Posterior vena cava (tissue), 2 donors: Measurements from ENCODE around the gene SORBS2. TPM values are rescaled to one million over a fixed set of nuclear protein-coding genes. Genes with fewer than 3 reads are reported as not detected.

ENCODE experiments used
- DNase-seq: peaks from one replicate; pipeline ENCODE4 v3.0.0-alpha.2; 2020; ENCODE audit warnings: low spot score
- intact Hi-C, 2 donors: fragments of 100-400 bp; cut with DNase I; formaldehyde crosslinking; loops; one replicate each; pipeline versions ENCODE4 v1.14.1 to v1.14.2; 2022 to 2023
- total RNA-seq, 2 donors: library from RNA; stranded (reverse); fragmentation: NEBNext Ultra II Directional; extraction: Animal tissue kit (Norgen Biotek cat#: 25700); gene quantifications; one replicate each; pipeline ENCODE4 v1.2.1, GENCODE V29; 2021
- donor health status: DM: yes; HTN: yes; CAD: no.
- donor health status: DM: yes; HTN: yes; CAD: no.

Gene SORBS2
- total RNA-seq, 2 donors from 2014 or later = 139 to 166 TPM

DNA sequence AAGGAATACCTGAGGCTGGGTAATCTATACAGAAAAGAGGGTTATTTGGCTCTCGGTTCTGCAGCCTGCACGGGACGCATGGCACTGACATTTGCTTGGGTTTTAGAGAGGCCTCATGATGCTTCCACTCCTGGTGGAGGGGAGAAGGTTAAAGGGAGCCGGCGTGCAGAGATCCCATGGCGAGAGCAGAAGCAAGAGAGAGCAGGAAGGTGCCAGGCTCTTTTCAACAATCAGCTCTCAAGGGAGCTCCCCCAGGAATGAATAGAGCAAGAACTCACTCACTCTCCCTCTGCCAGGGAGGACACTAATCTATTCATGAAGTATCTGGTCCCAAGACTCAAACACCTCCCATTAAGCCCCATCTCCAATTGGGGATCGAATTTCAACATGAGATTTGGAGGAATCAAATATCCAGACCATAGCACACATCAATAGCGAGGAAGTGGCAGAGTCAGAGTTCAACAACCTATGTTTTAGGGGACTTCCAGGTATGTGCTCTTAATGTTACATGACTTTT lies 109.8 kb downstream of the SORBS2 start:
- DNase-seq = no peak
- intact Hi-C loops = no loop called here

DNA sequence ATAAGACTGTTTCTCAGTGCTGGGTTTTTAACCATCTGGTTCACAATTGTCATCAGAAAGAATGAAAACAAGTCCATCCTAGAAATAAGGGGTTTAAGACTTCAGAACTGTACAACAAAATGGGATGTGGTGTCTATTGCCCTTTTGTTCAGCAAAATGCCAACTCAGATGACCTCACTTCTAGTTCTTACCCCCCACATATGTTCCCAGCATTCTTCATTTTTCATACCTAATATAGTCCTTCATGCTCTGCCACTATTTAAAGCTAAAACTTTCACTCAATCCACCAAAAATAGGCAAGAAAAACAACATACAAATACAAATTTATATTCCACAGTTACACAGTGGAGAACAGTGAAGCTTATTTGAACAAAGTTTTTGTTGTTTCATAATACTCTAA lies 111.4 kb downstream of the SORBS2 start:
- intact Hi-C loops = no loop called here
- DNase-seq = no peak

DNA sequence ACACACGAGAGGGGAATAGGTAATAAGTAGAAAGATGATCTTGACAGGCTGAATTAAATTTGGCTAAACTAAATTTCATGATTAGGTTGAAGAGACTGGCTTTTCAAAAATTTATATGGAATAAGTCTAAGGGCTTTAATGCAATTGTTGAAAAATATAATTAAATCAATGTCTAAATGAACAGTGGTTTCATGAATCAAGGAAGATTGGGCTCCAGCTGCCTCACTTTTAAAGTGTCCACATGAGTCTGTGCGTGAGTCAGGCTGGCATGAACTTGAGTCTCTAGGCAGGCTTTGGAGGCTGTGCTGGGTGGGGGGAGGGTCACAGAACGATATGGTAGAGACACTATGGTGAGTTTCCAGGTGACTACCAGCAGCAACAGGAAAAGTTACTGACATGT lies 111.9 kb downstream of the SORBS2 start:
- no peak for DNase-seq
- intact Hi-C loops = no loop called here

DNA sequence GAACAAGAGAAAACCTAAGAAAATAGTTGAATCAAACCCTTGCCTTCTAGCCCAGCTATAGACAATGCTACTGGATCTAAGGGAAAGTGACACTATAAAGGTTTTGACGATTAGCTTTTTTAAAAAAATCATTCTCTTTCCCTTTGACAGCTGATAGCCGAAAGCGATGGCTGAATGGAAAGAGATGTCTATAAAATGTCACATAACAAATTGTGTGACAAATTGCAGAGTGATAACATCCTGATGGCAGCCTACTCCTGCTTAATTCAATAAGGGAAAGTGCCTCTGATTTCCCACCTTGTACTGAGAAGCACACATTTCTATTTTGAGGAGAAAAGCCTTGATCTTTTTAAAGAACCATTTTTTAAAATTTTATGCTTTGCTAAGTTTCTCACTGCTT lies 114.5 kb downstream of the SORBS2 start:
- intact Hi-C loops = no loop called here
- DNase-seq = no peak

DNA sequence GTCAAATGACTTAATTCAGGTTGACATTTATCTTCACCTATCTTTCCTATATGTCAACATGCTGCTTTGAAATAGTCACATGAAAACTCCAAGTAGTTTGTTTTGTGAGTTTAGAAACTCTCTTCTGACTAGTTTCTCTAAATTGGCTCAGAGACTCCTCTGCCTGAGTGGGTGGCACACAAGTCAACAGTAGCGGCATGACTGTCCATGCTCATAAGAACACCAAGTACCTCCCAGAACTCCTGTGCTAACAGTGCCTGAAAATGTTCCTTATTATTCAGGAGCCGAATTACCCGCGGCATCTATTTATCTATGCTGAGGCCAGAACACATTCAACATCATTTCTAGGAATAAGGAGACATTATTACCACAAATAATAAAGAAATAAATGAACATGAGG lies 116.3 kb downstream of the SORBS2 start:
- no peak for DNase-seq
- intact Hi-C loops = no loop called here

DNA sequence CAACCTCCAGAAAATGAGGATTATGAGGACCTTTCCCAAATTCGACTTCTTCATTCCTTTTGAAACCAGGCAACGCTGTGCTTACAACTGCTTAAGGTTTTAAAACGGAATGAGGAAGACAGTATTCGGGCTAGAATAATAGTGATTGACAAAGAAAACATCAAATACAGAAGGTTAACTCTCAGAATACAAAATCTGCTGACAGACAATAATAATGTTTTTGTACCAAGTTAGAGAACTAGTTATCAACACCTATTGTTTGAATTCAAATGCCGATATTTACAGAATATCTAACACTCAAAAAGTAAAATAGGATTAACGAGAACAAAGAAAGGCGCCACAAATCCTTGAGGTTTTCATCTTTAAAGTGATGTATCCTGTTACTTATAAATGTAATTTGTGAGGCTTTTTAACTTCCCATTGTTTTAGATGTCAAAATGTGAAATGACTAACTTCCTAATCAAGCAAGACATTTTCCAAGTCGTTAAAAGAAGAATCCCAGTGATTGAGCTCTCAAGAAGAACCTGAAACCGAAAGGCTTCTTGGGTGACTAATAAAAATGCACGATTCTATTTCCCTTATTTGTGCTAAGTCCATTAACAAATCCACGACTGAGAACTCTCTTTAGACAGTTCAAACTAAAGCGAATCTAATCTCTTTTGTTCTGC lies 118.3 kb downstream of the SORBS2 start:
- intact Hi-C loops = no loop called here
- DNase-seq = no peak

DNA sequence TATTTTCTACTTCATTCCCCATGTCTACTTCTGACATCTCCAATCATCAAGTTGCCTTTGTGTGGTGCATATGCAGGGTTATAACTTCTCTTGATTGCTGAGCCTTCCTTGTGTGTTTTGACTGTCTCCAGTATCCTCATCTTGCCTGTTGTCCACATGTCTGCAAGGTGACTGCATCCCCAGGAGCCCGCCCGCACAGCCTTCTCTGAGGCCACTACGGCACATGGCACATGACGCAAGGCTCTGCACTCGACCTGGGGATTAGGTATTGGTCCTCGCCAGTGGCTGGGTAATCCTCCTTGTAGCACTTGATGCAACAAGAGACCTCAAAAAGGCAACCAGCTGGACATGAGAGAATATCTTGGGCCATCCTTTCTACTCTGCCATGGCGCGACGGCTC lies 122.6 kb downstream of the SORBS2 start:
- no peak for DNase-seq
- intact Hi-C loops = no loop called here

DNA sequence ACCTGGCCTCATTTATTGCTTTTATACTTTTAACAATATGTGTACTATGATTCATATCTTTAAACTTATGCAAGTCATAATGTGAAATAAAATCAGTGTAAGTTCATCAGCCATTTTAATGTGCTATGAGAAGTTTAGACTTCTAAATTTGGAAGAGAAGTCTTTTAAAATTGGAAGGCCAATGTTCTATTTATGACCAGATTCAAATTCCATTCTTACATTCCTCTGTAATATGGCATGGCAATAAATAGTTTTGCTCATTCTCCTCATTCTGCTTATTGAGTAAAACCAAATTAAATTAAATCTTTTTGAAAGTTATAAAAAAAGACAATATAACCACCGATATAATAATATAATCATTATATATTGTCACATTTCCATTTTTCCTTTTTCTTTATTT lies 126.2 kb downstream of the SORBS2 start:
- intact Hi-C loops = no loop called here
- DNase-seq = no peak

DNA sequence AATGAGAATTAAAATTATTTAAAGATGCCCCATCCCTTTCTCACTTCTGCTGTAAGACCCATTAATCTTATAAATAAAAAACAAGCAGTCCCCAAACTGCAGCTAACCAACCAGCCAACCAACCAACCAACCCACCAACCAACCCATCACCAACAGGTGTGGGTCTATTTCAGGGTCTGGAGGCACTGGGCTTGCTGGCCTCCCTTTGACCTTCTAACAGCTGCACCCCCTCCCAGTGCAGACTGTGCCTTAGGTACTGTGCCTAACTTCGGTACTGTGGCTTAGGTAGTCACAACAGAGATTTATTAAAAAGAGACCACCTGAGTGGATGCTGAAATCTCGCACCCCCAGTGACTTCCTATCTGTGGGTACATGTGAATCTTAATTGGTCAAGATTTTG lies 128.1 kb downstream of the SORBS2 start:
- DNase-seq = no peak
- intact Hi-C loops = no loop called here

DNA sequence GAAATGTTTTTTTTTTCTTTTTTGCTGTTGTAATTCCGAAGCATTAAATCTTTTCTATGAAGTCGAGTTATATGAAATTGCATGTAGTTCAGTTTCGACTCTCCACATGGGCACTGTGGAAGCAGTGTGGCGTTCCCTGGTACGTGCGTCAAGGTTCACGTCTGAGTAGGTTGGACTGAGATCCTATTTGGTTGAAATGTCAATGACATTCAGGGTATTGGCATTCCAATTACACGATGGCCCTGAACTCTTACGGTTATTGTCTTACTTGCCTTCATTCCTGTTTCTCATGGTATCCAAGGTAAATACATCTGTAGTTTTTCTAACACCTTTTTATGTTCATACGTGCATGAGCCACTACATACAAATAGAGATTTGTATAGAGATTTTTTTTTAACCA lies 128.8 kb downstream of the SORBS2 start:
- intact Hi-C loops = no loop called here
- no peak for DNase-seq

DNA sequence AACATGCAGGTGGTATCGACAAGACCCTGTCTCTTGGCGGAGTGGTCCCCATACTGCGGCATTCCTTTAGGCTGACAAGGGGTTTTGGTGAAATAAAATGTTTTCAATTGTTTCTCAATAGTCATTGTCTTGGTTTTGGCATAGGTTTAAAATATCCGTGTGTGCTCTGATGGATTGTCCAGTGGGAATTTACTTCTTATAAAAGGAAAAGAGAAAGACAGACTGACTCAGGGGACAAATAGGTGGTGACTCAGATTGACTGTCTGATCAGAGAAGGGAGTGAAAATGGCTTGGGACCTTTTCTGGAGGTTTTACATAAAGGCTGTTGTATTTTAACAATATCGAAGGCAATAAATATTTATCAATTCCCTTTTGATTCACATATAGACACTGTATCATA lies 129.8 kb downstream of the SORBS2 start:
- intact Hi-C loops = no loop called here
- no peak for DNase-seq

DNA sequence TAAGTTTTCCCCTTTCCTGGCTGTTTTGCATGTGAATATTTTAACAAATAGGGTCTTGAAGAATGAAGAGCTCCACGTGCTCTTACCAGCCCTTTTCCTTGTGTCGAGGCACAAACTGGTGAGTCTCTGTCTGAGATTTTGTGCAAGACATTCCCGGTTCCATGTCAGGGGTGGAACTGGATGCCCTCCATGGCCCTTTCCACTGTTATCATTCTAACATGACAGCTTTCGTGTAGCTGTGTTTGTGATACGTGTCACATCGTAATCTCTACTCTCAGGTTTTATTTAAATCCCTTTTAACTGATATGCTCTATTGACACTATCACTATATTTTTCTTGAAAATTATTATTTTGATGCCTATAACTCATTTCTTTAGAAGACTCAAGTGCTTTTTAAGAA lies 130.4 kb downstream of the SORBS2 start:
- DNase-seq = no peak
- intact Hi-C loops = no loop called here

DNA sequence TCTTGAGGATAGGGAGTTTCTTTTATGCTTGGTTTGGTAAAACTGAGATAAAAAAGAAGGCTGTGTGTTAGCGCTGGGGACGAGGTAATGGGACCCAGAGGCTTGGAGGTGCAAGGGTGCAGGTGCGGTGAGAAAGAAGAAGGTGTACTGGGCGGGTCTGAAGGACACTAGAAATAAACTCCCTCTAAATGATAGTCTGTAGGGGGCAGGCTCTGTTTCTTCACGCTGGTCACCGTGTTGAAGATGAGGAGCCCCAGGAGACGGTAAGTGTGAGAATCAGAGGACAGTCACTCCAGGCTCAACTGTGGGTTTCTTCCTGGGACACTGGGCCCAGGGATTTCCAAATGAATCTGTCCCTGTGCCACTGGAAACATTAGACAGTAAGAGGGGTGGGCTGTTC lies 131.4 kb downstream of the SORBS2 start:
- DNase-seq = no peak
- intact Hi-C loops = no loop called here

DNA sequence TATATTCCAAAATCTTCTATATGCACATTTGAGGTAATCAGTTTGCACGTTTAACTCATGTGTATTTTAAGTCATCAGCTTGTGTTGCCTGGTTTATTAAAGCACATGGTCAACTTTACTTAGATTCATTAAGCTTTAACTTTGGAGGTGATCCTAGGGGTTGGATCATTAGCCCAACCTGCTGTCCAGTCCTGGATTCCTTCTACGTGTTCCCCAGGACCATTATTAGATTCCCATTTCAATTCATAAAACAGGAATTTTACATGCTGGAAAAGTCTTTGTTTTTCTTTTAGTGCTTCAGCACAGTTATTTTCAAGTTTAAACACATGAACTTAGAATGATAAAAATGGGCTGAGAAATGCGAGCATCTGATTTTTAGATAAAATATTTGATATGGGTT lies 132.5 kb downstream of the SORBS2 start:
- no peak for DNase-seq
- intact Hi-C loops = loop anchor here in 1 of 2 donors (10.0 kb wide), 1 partner anchor 55 kb away; no protein-coding TSS in a partner anchor

DNA sequence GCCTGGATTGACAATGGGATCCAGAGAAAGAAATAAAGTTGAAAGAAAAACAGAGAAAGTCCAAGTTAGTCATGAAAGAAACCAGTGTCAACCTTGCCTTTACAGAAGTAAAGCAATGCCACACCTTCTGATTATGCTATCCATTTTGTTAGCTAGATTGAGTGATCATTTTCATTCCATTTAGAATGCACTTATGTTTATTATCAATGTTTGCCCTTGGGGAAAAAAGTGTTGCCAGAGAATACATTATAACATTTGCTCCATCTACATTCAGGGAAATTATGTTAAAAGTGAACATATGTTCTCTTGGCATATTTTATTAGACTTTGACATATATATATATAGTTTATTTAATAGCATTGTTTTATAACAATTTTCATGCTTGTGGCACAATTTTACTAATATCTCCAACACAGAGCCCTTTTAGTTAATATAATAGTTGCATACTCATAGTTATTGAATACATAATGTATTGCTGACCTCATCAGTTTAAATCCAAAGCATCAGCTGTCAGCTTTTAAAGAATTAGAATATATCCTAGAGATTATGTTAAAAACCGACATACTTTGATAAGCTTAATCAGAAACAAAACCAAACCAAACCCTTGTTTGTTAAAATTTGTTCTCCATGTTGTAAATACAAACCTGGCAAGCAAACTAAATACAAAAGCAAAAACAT lies 134.2 kb downstream of the SORBS2 start:
- DNase-seq = no peak
- intact Hi-C loops = loop anchor here in 1 of 2 donors (10.0 kb wide), 1 partner anchor 57 kb away; no protein-coding TSS in a partner anchor

DNA sequence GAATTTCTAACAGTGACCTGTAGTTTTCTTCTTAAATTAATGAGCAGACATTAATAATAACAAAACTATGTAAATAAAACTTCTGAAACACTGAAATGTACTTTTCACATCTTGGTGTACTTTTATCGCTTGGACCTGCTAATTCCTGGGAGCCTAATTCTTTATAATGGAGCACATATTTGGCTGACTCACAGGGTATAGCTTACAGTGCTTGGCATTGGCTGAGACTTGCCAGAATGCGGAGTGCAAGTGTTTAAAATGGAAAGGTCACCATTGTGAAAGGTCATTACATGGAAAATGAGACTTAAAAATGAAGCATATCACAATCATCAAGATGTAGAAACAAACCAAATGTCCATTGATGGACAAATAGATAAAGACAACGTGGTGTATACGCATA lies 139.4 kb downstream of the SORBS2 start:
- intact Hi-C loops = loop anchor here in 1 of 2 donors (10.0 kb wide), 1 partner anchor 62 kb away; no protein-coding TSS in a partner anchor

DNA sequence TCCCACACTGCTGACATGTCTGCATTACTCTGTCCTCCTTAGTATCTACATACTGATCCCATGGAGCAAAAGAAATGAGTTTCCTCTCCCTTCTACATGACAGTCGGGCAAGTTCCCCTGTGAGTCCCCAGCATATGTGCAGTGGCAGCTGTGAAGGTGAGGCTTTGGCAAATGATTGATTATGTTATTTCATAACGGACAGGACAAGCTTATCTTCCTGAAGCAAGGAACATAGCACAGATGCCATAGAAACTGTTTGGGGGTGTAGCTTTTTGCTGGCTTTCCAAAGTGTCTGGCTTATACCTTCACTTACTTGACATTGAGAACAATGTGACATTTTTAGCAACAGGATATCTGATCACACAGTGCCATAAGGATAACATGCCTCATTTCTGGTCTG lies 139.8 kb downstream of the SORBS2 start:
- intact Hi-C loops = loop anchor here in 1 of 2 donors (10.0 kb wide), 1 partner anchor 63 kb away; no protein-coding TSS in a partner anchor
- no peak for DNase-seq

More for the DNA sequence above, 139.4 kb downstream of the SORBS2 start:
- no peak for DNase-seq

DNA sequence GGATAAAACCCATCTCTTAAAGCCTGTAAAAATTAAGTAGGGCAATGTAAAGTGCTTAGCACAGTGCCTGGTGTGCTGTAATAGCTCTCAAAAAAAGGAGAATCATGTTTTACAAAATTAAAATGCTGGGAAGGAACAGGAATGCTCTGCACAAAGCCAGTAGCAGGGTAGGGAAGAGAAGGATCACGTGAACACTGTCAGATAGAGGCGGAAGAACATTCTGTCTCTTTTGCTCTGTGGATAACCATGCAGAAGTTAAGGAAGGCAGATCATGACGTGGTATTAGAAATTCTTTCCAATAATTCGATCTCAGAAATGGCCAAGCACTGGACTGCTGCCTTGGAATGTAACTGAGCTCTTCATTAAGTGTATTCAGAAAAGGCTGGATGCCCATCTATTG lies 140.5 kb downstream of the SORBS2 start:
- intact Hi-C loops = loop anchor here in 1 of 2 donors (10.0 kb wide), 1 partner anchor 63 kb away; no protein-coding TSS in a partner anchor
- no peak for DNase-seq

DNA sequence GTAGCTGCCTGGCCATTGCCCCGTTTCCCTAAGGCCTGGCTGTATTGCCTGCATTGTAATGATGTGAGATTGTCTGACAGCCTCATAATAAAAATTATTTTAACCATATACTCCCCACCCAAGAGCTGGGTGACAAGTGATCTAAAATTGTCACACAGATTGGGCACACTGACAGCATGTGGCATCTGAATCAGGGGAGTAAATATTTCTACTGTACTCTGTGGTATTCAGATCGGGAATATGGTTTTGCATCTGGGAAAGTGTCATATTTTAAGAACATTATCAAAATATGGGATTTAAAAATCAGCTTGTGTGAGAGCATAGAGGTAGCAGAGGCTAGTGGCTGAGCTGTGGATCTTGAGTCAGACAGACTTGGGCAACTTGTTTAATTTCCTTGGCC lies 140.9 kb downstream of the SORBS2 start:
- intact Hi-C loops = loop anchor here in 1 of 2 donors (10.0 kb wide), 1 partner anchor 64 kb away; no protein-coding TSS in a partner anchor
- no peak for DNase-seq

DNA sequence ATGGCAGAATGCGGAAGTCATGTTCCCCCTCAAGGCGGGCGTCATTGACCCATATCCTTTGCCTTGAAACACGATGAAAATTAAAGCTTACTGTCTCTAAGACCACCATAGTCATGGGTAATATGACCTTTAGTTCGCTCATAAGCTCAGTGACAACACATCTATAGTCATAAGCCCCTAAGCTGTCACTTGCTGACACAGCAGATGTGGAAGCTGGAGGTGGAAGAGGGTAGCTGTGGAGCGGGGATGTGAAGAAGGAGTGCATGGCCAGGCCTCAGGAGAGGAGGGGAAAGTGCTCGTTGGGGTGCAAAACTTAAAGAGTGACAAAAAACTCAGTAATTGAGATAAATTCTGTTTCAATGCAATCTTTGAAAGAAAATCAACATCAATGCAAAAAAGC lies 142.7 kb downstream of the SORBS2 start:
- intact Hi-C loops = no loop called here
- DNase-seq = no peak

DNA sequence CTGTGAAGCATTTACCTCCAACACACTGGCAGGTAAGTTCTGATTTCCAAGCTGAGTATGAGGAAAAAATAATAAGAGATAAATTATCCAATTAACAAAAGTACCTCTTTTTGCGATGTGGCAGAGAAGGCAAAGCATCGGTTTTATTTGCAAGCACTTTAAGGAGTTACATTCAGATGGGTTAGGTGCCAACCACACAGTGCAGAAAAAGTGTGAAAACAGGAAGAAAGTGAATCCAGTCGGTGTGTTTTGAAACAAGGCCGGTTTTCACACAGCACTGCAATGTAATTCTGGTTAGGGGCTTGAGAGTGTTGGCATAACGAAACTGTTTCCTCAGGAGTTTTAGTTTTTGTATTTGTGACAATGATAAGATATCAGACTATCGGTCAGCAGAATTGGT lies 145.8 kb downstream of the SORBS2 start:
- intact Hi-C loops = no loop called here
- DNase-seq = no peak
